SW480 (cell line): ENCODE data around the gene IGSF9B.

Source experiments
- DNase-seq: peaks from one replicate; pipeline ENCODE4 v3.0.0-alpha.2; 2016; ENCODE audit warnings: low spot score

The IGSF9B gene

GRCh38 chr11:133983660-133984316, 27.0 kb upstream of the IGSF9B start:
- DNase-seq, result no peak

- no peak for DNase-seq
These were observed 26.1 kb upstream of the IGSF9B start for GRCh38 chr11:133982876-133983275.

- DNase-seq, result no peak
These were observed 25.4 kb upstream of the IGSF9B start for GRCh38 chr11:133982151-133982550.

- no peak for DNase-seq
These were observed 24.4 kb upstream of the IGSF9B start for GRCh38 chr11:133981156-133981555.

GRCh38 chr11:133980665-133981064, 23.9 kb upstream of the IGSF9B start:
- DNase-seq, result no peak

GRCh38 chr11:133978794-133979193, 22.0 kb upstream of the IGSF9B start:
- DNase-seq, result peak; percentile 29

GRCh38 chr11:133977067-133977677, 20.4 kb upstream of the IGSF9B start:
- no peak for DNase-seq

GRCh38 chr11:133975488-133975849, 18.7 kb upstream of the IGSF9B start:
- no peak for DNase-seq

GRCh38 chr11:133974836-133975487, 18.2 kb upstream of the IGSF9B start:
- no peak for DNase-seq

- DNase-seq, result no peak
These were observed 15.1 kb upstream of the IGSF9B start for GRCh38 chr11:133971881-133972280.

- no peak for DNase-seq
These were observed 12.3 kb upstream of the IGSF9B start for GRCh38 chr11:133969112-133969511.

- no peak for DNase-seq
These were observed 11.5 kb upstream of the IGSF9B start for GRCh38 chr11:133968300-133968699.

- DNase-seq, result no peak
These were observed 11.0 kb upstream of the IGSF9B start for GRCh38 chr11:133967599-133968238.

GRCh38 chr11:133966921-133967598, 10.3 kb upstream of the IGSF9B start:
- no peak for DNase-seq

- no peak for DNase-seq
These were observed 9.4 kb upstream of the IGSF9B start for GRCh38 chr11:133966172-133966651.

GRCh38 chr11:133965031-133965601, 8.3 kb upstream of the IGSF9B start:
- no peak for DNase-seq

- DNase-seq, result no peak
These were observed 7.6 kb upstream of the IGSF9B start for GRCh38 chr11:133964356-133964755.

- no peak for DNase-seq
These were observed 5.1 kb upstream of the IGSF9B start for GRCh38 chr11:133961890-133962289.

GRCh38 chr11:133957900-133958299, 1.1 kb upstream of the IGSF9B start:
- DNase-seq, result no peak

- DNase-seq, result no peak
These were observed 785 bp downstream of the IGSF9B start for GRCh38 chr11:133955945-133956421.

GRCh38 chr11:133955081-133955891, 1.5 kb downstream of the IGSF9B start:
- DNase-seq, result peak; percentile 62
